Heart right ventricle (tissue), 16 donors: ENCODE measurements around the gene LGALS14. TPM values are rescaled to one million over a fixed set of nuclear protein-coding genes. Genes with fewer than 3 reads are reported as not detected.

Experiments used
- ATAC-seq, 8 donors: fragments of 200-7000 bp; cut with Tn5 transposase; one replicate each; pipeline ENCODE4 v1.9.1; 2020; ENCODE audit warnings: mild to moderate bottlenecking in 8 of 8, moderate library complexity in 8 of 8, moderate number of reproducible peaks in 1 of 8
- DNase-seq, 2 donors: peaks; one replicate each; pipeline ENCODE4 v3.0.0-alpha.2; 2020
- H3K27ac ChIP-seq, 10 donors: fragments of 200-600 bp; sonication (generic) in 2 of 10; one replicate each; pipeline versions ENCODE4 v1.5.0 to v1.8.0; 2020 to 2022; ENCODE audit warnings: mild to moderate bottlenecking in 3 of 10
- H3K27me3 ChIP-seq, 7 donors: fragments of 200-600 bp; one replicate each; pipeline ENCODE4 v1.8.0; 2021 to 2022; ENCODE audit warnings: mild to moderate bottlenecking in 2 of 7
- H3K36me3 ChIP-seq, 9 donors: fragments of 200-600 bp; sonication (generic) in 1 of 9; one replicate each; pipeline versions ENCODE4 v1.5.0 to v1.8.0; 2020 to 2022; ENCODE audit warnings: mild to moderate bottlenecking in 2 of 9
- H3K4me1 ChIP-seq, 9 donors: fragments of 200-600 bp; sonication (generic) in 1 of 9; one replicate each; pipeline versions ENCODE4 v1.5.0 to v1.8.0; 2020 to 2022; ENCODE audit warnings: mild to moderate bottlenecking in 4 of 9
- H3K4me3 ChIP-seq, 10 donors: fragments of 200-600 bp; sonication (generic) in 2 of 10; one replicate each; pipeline versions ENCODE4 v1.5.0 to v1.8.0; 2020 to 2022; ENCODE audit warnings: mild to moderate bottlenecking in 7 of 10, moderate library complexity in 2 of 10
- H3K9me3 ChIP-seq, 11 donors: fragments of 200-600 bp in 10 of 11; sonication (generic) in 2 of 11; one replicate each; pipeline versions ENCODE4 v1.5.0 to v1.8.0; 2013 to 2022; ENCODE audit warnings: mild to moderate bottlenecking in 2 of 11, control low read depth in 1 of 11, moderate library complexity in 1 of 11
- WGBS, 2 donors: extraction: QIAGEN DNeasy Blood & Tissue Kit; methylation state at CpG; one replicate each; pipeline ENCODE4 v1.1.7; 2013; ENCODE audit warnings: inconsistent platforms in 1 of 2; 5-methylcytosine and 5-hydroxymethylcytosine counted together
- intact Hi-C, 10 donors: fragments of 100-400 bp; cut with DNase I; formaldehyde crosslinking; loops; one replicate each; pipeline versions ENCODE4 v1.11.1 to v1.14.2; 2022
- polyA plus RNA-seq, 2 donors: library from polyadenylated mRNA; stranded (reverse); fragments of 200-250 nt; gene quantifications; one replicate each; pipeline ENCODE4 v1.2.3, GENCODE V29; 2013
- total RNA-seq, 10 donors: library from RNA; stranded (reverse); fragmentation: NEBNext Ultra II Directional in 3 of 10; extraction: Animal tissue kit (Norgen Biotek cat#: 25700) in 3 of 10; gene quantifications; one replicate each; pipeline versions ENCODE4 v1.2.1 to v1.2.4, GENCODE V29; 2021 to 2023
- TF ChIP-seq, protein P1 (sequence below), 9 donors: fragments of 200-600 bp; sonication (generic) in 2 of 9; IDR thresholded peaks; one replicate each; pipeline versions ENCODE4 v1.5.0 to v1.8.0; 2021 to 2022; ENCODE audit warnings: antibody characterized with exemption in 9 of 9, mild to moderate bottlenecking in 5 of 9, moderate library complexity in 1 of 9
- donor health status: Arrhythmogenic right ventricular cardiomyopathy.
- donor health status: ischemic (EF 13 %, LVEDD 7.1; RV severe dilation, severe dysfunction).
- donor health status: healthy with polysubstance abuse.
- donor health status: DM: no; HTN: yes; CAD: no.
- donor health status: DM: no; HTN: no; CAD: no.
- donor health status: ischemic (EF 25% LVEDD 6.9; RV normal size, moderate dysfunction).
- donor health status: ischemic (EF 25% LVEDD 5.7; RV mildly dilated, moderate dysfunction).
- donor health status: healthy.
- donor health status: DM: yes; HTN: yes; CAD: no.
- donor health status: Ischemic cardiomyopathy.
- donor health status: ischemic (EF 35%, LVEDD 5.7; RV mildly dilated, moderate dysfunction).
- donor health status: nonischemic (EF 11% LVEDD 7.7; RV severe dilation, severe dysfunction).
- donor health status: DM: yes; HTN: yes; CAD: no.
- donor health status: PGD.
- donor health status: ischemic (EF 29% LVEDD 5.4; RV normal size, mild dysfunction).
- donor health status: nonischemic (EF 23%, LVEDD 6.1; RV moderate dilation, normal function).

The LGALS14 gene
- total and polyA plus RNA-seq, 12 donors = not detected

DNA sequence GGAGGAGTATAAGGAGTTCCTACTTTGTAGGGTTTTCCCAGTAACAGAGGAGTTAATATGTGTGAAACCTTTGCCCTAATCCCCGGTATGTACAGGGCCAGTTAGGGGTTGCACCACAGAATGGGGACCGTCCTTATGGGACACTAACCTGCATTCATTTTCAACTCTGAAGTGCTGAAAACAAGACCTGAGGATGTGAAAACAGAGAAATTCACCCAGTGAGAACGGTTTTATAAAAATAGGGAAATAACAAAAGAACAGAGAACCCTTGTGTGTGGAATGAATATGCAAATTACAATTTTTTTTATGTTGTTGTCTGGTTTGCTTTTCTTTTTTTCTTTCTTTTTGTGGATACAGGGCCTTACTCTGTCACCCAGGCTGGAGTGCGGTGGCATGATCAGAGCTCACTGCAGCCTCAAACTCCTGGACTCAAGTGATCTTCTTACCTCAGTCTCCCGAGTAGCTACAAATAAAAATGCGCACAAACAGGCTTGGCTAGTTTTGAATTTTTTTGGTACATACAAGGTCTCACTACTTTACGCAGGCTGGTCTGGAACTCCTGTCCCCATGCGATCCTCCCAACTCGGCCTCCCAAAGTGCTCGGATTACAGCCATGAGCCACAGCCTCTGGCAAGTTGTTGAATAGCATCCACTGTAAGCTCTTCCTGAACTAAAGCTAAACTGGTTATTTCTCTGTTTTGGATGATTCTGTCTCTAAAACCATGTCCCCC lies 23.0 kb downstream of the LGALS14 start:
- TF ChIP-seq, protein P1, sequence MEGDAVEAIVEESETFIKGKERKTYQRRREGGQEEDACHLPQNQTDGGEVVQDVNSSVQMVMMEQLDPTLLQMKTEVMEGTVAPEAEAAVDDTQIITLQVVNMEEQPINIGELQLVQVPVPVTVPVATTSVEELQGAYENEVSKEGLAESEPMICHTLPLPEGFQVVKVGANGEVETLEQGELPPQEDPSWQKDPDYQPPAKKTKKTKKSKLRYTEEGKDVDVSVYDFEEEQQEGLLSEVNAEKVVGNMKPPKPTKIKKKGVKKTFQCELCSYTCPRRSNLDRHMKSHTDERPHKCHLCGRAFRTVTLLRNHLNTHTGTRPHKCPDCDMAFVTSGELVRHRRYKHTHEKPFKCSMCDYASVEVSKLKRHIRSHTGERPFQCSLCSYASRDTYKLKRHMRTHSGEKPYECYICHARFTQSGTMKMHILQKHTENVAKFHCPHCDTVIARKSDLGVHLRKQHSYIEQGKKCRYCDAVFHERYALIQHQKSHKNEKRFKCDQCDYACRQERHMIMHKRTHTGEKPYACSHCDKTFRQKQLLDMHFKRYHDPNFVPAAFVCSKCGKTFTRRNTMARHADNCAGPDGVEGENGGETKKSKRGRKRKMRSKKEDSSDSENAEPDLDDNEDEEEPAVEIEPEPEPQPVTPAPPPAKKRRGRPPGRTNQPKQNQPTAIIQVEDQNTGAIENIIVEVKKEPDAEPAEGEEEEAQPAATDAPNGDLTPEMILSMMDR (IDR thresholded peaks at IDR 0.05) = no peak
- Histone ChIP-seq H3K9me3 (no peaks in the 10 kb centered on the region), H3K4me3 (no peak overlapping the region), H3K36me3 (no peaks in the 10 kb centered on the region), H3K4me1 (no peaks in the 10 kb centered on the region), H3K27me3 (peaks cover 0 to 27% (median 2%) of the 10 kb centered on the region in 7 donors), H3K27ac (no peak overlapping the region)
- 73 to 77% methylated on average over 10 of the region's 10 CpGs for WGBS, 2 donors
- DNase-seq (no peak), ATAC-seq (no peak)
- intact Hi-C loops = no loop called here

DNA sequence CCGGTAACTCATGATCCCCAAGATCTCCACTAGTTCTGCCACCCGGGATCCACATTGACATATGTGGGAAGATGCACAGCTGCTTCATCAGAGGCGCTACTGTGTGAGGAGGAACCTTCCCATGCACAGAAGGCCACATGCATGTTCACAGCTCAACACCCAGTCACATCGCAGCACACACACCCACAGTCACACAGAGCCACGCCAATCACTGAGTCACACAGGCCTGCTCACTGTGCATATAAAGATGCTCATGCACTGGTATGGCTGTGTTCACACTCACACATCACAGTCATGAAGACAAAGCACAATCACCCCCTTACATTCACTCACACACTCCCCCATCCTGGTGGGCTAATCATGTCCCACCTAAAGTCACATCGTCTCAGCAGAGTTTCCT lies 23.8 kb downstream of the LGALS14 start:
- H3K9me3 ChIP-seq = no peaks in the 10 kb centered on the region
- TF ChIP-seq, protein P1 (IDR thresholded peaks at IDR 0.05) = no peak
- H3K27ac ChIP-seq = no peak overlapping the region
- DNase-seq (no peak), ATAC-seq (no peak)
- intact Hi-C loops = no loop called here
- H3K4me3 ChIP-seq = no peak overlapping the region
- H3K4me1 ChIP-seq = no peaks in the 10 kb centered on the region
- 83 to 89% methylated on average over 6 of the region's 6 CpGs for WGBS, 2 donors
- no peaks in the 10 kb centered on the region for H3K36me3 ChIP-seq
- H3K27me3 ChIP-seq = peaks cover 0 to 27% (median 0%) of the 10 kb centered on the region in 7 donors

DNA sequence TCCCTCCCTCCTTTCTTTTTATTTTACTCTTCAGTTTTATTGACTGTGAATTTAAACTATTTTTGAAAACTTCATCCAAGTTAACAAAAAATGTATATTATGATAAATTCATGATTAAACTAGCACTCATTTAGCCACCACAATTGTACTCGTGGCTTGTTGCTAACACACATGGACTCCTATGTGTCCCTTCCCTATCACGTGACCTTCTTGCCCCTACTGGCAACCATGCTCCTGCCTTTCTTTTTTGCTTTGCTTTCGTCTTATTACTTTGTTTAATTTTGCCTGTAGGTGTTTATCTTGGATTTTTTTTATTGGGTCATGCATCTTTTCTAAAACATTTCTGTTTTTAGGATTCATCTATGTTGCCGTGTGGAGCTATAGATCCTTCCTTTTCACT lies 25.3 kb downstream of the LGALS14 start:
- DNase-seq = no peak
- Histone ChIP-seq H3K9me3 (no peaks in the 10 kb centered on the region), H3K4me3 (no peak overlapping the region), H3K27ac (no peak overlapping the region), H3K36me3 (no peaks in the 10 kb centered on the region), H3K4me1 (no peaks in the 10 kb centered on the region), H3K27me3 (peaks cover 0 to 25% (median 0%) of the 10 kb centered on the region in 7 donors)
- 53 to 55% methylated on average over 4 of the region's 4 CpGs for WGBS, 2 donors
- TF ChIP-seq, protein P1 (IDR thresholded peaks at IDR 0.05) = no peak
- intact Hi-C loops = no loop called here
- ATAC-seq = no peak

DNA sequence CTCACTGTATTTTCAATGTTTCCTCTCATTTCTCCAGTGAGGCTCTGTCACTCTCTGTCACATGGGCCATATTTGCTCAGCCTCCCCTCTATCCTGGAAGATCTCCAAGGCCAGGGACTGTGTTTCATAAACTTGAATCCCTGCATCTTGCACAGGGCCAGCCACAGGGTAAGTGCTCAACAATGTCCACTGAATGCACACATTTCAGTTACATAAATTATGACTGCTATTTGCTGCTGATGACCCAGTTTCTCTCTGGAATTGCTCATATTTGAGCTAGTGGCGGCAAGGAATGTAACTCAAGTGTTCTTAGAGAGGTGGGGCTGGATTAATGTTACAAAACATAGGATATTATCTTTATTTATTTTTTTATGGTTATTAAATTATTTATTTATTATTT lies 27.4 kb downstream of the LGALS14 start:
- WGBS, 2 donors = 90 to 95% methylated on average over 1 of the region's 1 CpG
- TF ChIP-seq, protein P1 (IDR thresholded peaks at IDR 0.05) = no peak
- Histone ChIP-seq H3K4me1 (no peaks in the 10 kb centered on the region), H3K4me3 (no peak overlapping the region), H3K27ac (no peak overlapping the region), H3K36me3 (no peaks in the 10 kb centered on the region), H3K27me3 (peaks cover 0 to 24% (median 0%) of the 10 kb centered on the region in 7 donors), H3K9me3 (no peaks in the 10 kb centered on the region)
- no peak for ATAC-seq
- DNase-seq = no peak
- intact Hi-C loops = no loop called here
